HEK293 (cell line): ENCODE data around the gene SBF2.

ENCODE experiments used
- YY1 ChIP-seq: fragments of 450-650 bp; formaldehyde crosslinking; IDR thresholded peaks from 2 replicates; pipeline ENCODE4 v1.5.1; 2018; ENCODE audit warnings: missing biosample characterization, missing genetic modification characterization
- ZBTB8A ChIP-seq: fragments of 450-650 bp; formaldehyde crosslinking; IDR thresholded peaks from 2 replicates; pipeline ENCODE4 v1.5.1; 2016; ENCODE audit warnings: missing biosample characterization, missing genetic modification characterization
- ZNF311 ChIP-seq: fragments of 450-650 bp; formaldehyde crosslinking; IDR thresholded peaks from 2 replicates; pipeline ENCODE4 v1.5.1; 2017; ENCODE audit warnings: missing biosample characterization, missing genetic modification characterization, borderline replicate concordance
- TF ChIP-seq, protein P1 (sequence below): fragments of 450-650 bp; formaldehyde crosslinking; IDR thresholded peaks from 2 replicates; pipeline ENCODE4 v1.5.1; 2016; ENCODE audit warnings: missing biosample characterization, missing genetic modification characterization
- TF ChIP-seq, protein P2 (sequence below): fragments of 450-650 bp; formaldehyde crosslinking; IDR thresholded peaks from 2 replicates; pipeline ENCODE4 v1.5.1; 2016; ENCODE audit warnings: missing biosample characterization, missing genetic modification characterization

- TF ChIP-seq ZBTB8A (tag by site-specific recombination) (no peak), YY1 (tag by site-specific recombination) (no peak), ZNF311 (tag by site-specific recombination) (no peak)
- TF ChIP-seq, protein P1, sequence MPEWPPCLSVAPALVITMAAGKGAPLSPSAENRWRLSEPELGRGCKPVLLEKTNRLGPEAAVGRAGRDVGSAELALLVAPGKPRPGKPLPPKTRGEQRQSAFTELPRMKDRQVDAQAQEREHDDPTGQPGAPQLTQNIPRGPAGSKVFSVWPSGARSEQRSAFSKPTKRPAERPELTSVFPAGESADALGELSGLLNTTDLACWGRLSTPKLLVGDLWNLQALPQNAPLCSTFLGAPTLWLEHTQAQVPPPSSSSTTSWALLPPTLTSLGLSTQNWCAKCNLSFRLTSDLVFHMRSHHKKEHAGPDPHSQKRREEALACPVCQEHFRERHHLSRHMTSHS (tag by site-specific recombination) = no peak
- TF ChIP-seq, protein P2, sequence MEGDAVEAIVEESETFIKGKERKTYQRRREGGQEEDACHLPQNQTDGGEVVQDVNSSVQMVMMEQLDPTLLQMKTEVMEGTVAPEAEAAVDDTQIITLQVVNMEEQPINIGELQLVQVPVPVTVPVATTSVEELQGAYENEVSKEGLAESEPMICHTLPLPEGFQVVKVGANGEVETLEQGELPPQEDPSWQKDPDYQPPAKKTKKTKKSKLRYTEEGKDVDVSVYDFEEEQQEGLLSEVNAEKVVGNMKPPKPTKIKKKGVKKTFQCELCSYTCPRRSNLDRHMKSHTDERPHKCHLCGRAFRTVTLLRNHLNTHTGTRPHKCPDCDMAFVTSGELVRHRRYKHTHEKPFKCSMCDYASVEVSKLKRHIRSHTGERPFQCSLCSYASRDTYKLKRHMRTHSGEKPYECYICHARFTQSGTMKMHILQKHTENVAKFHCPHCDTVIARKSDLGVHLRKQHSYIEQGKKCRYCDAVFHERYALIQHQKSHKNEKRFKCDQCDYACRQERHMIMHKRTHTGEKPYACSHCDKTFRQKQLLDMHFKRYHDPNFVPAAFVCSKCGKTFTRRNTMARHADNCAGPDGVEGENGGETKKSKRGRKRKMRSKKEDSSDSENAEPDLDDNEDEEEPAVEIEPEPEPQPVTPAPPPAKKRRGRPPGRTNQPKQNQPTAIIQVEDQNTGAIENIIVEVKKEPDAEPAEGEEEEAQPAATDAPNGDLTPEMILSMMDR (tag by site-specific recombination) = no peak
These were observed 24.4 kb upstream of the SBF2 start for GRCh38 chr11:10318527-10318802.
